NCI-H524 treated with DMSO at 0.1 percent for 48 hours (cell line): ENCODE data around the gene BTRC.

ENCODE experiments used
- DNase-seq: peaks from one replicate; lab custom pipeline; 2025; lab: John Stamatoyannopoulos, UW

The BTRC gene

DNA sequence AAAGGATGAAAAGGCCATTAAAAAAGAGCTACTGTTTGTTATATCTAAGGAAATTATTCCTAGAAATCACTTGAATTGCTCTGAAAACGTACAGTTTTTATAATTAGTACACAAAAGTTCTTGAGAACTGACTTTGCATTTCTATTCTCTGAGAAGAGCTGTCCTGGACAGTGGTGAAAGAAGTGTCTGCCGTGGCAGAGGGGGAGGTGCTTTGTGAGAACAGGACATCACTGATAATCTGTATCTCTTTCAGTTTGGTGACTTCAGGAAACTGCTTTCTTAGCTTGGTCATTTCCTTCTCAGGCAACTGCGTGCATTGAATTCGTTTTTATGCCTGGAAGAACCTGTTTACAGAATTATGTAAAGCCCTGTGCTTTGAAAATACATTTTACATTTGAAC, 182.0 kb downstream of the BTRC start:
- DNase-seq = no peak

DNA sequence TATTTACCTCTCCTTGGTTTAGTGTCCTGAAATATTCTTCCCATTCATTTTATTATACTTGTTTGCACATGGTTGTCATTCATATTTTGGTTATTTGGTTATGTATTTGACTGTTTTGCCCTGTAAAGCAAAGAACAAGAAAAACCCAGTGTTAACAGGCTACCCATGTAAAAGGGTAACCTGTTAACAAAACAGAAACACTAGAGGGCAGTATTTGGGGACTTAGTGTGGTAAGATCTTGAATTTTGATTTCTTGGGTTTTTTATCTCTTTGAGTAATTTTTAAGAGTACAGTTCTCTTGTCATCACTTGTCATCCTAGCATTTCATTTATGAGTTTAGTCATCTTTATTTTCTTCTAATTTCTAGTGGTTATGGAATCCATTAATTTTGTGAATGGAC, 182.8 kb downstream of the BTRC start:
- DNase-seq = no peak

DNA sequence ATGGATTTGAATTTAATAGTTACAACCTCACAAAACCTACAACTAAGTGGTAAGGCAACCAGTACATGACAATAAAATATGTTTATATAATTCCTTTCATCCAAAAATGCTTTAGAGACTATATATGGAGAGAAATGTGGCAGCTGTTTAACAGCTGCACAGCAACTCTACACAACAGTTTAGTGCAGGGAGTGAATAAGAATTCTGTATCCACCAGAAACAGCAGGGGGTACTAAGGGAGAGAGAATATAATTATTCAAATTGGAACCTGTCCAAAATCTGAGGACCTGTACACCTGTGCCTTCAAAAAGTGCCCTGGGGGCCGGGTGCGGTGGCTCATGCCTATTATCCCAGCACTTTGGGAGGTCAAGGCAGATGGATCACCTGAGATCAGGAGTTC, 184.5 kb downstream of the BTRC start:
- DNase-seq = no peak

DNA sequence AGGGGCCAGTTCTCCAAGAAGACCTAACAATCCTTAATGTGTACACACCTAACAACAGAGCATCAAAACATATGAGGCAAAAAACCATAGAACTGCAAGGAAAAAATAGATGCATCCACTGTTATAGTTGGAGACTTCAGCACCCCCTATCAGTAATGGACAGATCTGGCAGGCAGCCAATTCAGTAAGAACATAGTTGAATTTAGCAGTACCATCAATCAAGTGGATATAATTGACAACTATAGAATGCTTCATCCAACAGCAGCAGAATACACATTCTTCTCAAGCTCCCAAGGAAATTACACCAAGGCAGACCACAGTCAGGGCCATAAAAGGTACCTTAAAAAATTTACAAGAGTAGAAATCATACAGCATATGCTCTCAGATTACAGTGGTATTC, 191.9 kb downstream of the BTRC start:
- DNase-seq = no peak

DNA sequence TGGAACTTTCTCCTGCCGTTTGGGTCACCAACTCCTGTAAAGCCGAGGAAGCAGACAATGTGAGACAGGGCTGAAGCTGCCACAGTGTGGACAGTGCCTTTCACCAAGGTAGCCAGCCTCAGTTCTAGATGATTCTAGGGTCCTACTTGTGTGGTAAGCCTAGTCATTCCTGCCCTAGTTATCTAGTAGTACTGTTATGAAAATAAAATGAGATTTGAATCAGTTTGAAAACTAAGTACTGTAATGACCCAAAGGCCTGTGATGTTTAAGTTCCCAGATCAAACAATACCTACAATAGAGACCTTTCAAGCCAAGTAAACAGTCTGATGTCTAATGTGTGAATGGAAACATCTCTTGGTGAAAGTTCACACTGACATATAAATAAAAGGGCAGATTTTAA, 197.0 kb downstream of the BTRC start:
- DNase-seq = no peak

DNA sequence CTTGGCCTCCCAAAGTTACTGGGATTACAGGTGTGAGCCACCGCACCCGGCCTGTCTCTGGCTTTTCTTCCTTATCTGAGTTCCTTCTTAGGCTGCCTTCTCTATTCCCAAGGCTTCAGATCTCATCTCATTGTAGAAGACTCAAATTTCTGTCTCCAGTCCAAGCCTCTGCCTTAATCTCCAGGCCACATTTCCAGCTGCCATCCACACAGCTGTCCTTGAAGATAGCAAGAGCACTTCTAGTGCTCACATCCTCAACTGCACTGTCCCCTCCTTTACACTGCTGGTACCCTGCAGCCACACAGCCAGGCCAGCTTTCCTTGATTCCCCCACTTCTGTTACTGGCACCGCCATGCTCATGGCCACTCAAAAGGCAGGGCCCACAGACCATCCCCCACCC, 198.5 kb downstream of the BTRC start:
- no peak for DNase-seq

DNA sequence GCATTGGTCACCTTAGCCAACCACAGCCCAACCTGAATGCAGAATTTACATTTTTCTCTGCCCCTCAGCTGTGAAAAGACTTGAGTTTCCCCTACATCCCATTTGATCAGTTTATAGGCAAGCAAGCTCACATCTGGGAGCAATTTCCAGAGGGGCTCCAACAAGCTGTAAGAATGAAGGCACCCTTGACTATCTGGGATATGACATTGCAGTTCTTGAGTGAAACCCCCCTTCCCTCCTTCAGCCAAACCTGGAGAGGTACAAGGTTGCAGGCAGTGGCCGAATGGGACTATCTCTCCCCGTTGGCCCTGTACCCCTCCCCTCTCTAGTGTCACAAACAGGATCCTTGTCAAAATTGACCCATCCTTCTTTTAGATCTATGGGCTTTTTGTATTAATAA, 203.6 kb downstream of the BTRC start:
- no peak for DNase-seq

DNA sequence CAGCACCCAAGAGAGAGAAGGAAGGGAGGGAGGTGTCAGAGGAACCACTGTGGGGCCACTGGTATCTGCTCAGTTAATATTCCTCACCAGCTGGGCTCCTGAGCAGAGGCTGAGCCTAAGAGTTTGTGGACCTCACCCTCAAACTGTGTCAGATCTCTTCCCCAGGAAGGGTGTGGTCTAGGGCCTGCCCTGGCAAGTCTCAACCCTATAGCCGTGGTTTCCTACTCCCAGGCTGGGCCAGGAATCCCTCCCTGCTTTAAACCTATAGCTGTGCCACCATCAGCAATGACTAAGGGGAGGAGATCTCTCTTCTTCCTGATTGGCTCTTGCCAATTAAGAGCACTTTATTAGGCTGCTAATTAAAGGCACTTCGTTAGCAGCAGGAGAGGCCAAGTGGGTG, 204.2 kb downstream of the BTRC start:
- no peak for DNase-seq

DNA sequence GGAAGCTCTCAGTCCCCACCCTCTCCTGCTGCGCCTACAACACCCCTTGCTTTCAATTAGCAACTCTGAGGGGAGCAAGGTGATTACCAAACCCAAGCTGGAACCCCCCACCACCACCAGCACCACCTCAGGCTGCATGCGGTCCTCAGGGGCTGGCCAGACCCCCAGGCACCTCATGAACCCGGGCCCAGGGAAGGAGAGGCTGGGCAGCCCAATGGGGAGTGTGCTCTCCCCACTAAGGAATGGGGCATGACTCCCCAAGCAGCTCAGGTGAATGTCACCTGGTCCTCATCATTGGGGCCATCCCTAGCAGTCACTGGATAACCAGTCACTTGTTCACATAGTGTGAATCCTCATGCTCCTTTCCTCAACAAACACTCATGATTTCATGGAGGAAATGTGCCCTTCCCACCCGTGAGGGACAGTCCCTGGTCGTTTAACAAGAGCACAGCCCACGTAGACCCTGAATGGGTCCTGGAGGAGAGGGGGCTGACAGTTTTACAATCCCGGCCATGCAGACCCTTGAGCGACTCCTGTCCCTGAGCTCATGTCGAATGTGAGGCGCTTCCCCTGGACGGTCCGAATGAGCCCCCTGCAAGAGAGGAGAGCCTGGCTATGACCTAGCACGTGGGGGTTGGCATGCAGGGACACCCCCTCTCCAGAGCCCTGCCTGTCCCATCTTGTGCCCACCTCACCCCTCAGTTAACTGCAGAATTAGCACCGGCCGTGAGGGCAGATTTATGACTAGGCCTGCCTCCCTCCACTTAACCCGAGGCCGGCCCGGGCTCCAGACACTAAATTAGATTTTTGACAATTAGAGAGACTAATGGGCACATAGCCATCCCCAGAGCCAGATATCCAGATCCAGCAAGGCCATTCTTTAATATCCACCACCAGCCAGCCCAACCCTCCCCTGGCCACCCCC, 205.0 kb downstream of the BTRC start:
- no peak for DNase-seq

DNA sequence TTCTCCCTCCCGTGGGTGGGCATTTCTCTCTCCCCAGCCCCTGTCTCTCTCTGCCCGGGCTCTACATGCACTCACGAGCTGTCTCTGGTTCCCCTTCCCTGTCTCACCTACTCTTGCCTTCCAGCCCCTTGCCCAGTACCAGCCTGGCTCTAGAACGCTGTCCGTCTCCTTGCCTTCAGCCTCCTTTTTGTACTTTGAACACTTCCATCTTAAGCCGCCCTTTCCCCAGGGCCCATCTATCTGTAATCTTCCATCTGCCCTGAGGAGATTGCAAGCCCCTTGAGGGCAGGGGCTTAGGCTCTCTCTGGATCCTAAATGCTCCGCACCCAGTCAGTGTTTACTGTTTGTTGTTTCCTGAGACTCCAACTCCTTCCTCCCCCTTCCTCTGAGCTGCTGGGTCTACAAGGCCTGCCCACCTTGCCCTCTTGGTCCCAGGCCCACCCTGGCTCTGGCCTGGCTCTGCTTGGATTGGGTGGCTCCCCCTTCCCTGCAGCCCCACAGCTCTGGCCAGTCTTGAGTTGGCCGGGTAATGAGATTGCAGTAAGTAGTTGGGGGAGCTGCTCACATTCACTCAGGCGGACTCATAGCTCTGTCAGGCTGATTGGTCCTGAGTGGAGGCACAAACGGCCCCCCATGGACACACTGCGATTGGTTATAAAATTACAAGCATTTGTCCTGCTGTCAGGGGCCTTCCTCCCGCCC, 205.8 kb downstream of the BTRC start:
- no peak for DNase-seq

DNA sequence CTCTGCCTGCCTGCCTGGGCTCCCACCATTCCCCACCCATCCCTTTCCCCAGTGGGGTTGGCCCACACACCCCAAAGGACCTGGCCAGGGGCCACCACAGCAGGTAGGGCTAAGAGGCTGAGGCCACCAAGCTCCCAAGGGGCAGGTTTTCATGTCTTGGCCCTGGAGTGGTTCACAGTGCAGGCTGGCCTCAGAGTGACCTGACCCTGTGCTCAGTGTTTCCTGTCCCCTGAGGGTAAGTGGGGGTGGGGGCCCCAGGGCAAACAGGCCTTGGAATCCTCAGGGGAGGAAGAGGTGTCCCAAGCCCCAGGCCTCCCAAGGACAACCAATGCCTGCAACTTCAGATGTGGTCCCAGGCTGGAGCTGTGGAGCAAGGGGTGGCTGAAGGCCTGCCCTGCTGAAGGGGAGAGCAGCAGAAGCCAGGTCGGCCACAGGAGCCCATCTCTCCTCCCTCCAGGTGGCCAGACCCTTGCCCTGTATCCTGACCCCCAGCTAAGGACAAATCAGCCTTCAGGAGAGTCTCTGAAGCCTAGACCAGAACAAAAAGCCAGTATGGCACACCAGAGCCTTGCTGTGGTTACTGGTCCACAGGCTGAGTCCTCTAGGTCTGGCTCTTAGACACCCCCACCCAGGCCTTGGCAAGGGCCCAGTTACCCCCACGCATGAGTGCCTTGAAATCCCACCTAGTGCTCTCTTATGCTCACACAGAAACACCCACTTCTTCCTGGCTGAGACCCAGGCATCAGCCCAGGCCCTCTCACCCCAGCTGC, 206.5 kb downstream of the BTRC start:
- DNase-seq = no peak

DNA sequence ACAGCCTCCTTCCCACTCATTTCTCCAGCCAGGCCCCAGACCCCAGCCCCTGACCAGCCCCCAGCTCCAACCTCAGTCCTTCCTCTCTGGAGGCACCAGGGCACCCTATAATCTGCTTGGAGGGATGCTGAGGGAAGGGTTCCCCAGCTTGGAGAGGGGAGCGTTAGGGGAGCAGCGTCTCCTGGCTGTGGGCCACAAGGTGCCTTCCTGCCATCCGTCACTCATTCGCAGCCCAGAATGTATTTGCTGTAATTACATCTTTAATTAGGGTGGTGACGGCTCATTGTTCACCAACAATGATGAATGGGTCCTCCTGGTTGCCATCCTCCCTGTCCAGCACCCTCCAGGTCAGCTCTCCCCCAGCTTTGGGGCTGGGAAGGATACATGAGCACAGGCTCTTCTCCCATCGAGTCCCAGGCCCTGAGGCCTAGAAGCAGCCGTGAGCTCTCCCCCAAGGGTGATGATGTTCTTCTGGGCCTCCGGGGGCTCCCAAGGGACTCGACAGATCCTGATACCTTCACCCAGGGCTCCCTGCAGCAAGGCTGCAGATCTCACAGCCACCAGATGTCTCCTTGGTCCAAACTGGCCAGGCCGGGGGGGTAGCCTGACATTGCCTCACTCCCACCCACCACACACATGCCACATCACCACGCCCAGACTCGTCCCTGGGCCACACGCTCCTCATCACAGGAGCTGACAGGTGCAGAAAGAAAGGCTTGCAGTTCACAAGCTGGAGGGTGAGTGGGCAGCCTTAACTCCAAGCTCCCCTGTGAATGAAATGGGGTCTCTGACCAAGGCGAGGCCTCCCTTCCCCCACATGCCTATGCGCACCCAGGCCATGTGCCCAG, 207.3 kb downstream of the BTRC start:
- no peak for DNase-seq

DNA sequence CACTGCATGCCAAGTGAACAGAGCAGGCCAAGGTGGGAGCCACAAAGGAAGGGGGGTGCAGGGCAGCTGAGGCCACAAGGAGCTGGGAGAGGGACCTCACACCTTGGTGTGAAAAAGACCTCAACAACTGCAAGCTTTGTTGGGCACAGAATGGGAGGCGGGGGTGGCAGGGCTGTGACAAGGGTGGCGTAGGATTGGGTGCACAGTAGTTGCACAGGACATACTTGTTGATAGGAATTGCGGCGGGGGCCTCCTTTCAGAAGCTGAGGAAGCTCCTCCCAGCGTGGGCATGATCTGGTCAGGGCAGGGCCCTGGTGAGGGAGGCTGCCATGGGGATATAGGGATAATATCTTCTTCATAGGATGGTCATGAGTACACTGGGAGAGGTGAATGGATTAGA, 208.3 kb downstream of the BTRC start:
- DNase-seq = no peak

DNA sequence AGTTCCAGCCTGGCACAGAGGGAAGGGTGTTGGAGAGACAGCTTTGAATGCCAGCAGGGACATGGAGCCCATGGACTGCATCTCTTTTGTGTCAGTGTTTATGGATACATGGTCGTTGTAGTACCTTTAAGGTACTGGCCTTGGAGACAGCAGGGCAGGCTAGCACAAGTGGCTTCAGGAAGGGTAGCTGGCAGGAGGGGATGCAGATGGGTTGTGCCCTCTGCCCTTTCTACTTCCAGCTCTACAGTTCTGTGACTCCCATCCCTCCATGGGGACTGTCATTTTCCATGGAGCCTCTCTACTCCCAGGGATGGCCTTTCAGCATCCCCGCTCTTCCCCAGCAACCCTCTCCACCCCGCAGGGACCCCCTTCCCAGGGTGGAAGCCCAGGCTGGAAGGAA, 209.0 kb downstream of the BTRC start:
- DNase-seq = no peak

DNA sequence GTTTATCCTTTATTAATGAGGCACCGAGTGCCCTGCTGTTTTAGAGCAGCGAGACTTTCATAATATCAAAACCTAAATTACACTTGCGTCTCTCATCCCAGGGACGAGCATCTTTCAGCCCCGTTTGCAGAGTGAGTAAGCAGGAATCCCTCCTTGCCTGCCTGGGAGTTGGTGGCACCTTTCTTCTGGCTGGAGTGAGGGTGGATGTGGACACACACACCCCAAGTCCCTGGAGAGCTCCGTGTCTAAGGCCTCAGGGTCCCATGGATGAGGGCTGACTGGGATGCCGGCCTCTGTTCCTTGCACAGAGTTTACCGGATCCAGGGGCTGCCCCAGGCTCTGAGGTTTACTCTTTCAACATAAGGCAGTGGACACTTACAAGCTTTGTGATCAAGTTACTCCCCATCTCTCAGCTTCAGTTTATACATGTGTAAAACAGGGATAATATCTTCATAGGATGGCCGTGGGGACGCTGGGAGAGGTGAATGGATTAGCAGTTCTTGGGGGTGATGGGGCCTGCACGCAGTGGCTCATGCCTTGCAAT, 209.6 kb downstream of the BTRC start:
- DNase-seq = no peak

DNA sequence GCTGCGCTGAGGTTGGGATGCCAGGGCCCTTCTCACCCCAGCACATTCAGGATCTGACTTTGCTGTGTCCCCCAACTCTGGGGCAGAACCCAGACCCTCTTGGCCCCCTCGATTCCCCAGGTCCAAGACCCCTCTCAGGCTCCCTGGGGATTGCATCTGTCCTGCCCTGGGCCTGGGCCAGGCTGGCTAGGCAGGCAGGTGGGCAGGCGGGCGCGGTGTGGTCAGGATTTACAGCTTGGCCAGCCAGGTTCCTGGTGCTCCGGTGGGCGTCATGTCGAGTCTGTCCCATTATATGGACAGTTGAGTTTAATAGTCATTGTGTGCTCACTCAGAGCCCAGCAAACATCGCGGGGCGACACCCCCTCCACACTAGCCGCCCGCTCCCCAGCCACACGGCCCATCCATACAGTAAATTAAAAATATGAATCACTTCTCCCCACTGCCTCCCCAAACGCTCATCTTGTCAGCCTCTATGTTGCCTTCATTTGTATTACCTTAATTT, 210.6 kb downstream of the BTRC start:
- no peak for DNase-seq

DNA sequence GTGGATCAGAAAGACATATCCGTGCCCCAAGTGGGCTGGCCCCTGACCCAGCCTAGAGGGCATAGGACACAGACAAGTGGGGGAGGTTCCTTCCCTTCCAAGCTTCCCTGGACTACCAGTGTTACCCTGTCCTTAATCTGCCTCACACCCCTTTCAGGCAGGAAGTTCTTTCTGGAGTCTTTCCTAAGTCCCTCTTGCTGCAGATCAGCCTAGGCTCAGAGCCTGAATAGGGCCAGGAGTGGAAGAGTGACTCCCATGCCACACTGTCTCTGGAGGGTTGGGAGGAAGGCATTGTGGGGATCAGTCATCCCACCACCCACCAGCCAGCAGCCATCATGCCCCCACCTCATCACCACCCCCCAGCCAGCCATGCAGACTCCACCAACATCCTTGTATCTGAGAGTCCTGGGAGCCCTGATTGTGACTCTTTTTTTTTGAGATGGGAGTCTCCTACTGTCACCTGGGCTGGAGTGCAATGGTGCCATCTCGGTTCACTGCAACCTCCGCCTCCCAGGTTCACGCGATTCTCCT, 211.5 kb downstream of the BTRC start:
- no peak for DNase-seq

DNA sequence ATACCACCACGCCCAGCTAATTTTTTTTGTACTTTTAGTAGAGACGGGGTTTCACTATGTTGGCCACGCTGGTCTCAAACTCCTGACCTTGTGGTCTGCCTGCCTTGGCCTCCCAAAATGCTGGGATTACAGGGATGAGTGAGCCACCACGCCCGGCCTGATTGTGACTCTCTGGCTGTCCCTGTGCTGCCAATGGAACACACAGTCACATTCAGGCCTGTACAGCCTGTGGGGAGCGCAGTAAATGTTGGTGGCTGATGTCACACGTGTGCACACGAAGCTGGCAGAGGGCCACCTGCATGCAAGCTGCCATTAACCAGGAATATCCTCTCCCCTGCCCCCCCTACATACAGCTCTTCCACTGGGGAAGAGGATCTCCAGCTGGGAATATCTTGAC, 212.0 kb downstream of the BTRC start:
- DNase-seq = no peak

DNA sequence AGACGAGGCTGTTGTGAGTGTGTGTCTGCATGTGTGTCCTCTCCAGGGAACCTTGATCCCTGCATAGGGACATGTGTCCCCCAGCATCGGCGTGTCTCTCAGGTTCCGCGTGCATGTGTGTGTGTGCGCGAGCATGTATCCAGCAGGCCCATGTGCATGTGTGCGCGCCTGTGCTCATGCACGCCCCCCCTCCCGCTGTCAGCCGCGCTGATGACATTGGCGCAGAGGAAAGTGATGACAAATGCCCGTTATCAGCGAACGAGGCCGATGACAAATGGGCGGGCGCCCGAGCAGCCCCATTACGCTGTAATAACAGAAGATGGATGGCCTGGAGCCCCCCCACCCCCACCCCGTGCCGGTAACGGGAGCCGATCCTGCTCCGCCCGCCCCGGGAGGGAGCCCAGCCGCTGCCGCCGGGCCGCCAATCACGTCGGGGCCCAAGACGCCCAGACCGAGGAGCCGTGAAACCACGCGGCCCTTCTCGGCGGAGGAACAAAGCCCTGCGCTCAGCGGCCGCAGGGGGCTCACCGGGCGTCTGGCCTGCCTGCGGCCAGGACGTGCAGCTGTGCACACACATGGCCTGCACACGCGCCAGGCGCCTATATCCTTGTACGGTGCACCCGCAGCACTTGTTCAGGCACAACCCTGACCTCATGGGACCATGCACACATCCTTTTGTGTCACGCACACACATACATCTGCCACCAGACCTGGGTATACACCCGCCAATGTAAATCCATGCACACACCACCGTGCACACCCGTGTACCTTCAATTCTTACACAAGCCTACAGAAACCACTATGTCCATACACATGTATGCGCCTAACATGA, 212.6 kb downstream of the BTRC start:
- no peak for DNase-seq
